ENCODE measurements around the gene TSPAN3. TPM values are rescaled to one million over a fixed set of nuclear protein-coding genes. Genes with fewer than 3 reads are reported as not detected.
A peak's percentile ranks its signal among the peaks of the same experiment; 100 is the strongest.

The TSPAN3 gene
- total and polyA plus RNA-seq, 4 donors: 49.3 to 82.8 (median 78.7) TPM

- no peak for TF ChIP-seq JUND (IDR thresholded peaks at IDR 0.05)
- TF ChIP-seq, protein P1, sequence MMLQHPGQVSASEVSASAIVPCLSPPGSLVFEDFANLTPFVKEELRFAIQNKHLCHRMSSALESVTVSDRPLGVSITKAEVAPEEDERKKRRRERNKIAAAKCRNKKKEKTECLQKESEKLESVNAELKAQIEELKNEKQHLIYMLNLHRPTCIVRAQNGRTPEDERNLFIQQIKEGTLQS (IDR thresholded peaks at IDR 0.05): peak; percentile 6
- no peaks in the 10 kb centered on the region for H3K36me3 ChIP-seq (ENCODE audit: control insufficient read depth in 4 of 4, insufficient read depth in 3 of 4, low read depth in 1 of 4, low read length in 3 of 4)
- H3K9ac ChIP-seq (ENCODE audit: low read depth in 1 of 2, low read length in 2 of 2): no peak overlapping the region
- no peaks in the 10 kb centered on the region for H3K9me3 ChIP-seq (ENCODE audit: control insufficient read depth in 4 of 4, low read length in 3 of 4)
- no peak for DNase-seq (ENCODE audit: low spot score)
- 77% methylated on average over 6 of the region's 6 CpGs for WGBS
- H3K27ac ChIP-seq (ENCODE audit: low read depth in 1 of 2, low read length in 2 of 2): peak overlapping the region; percentile 20 to 33
- H3K4me1 ChIP-seq (ENCODE audit: control insufficient read depth in 4 of 4, insufficient read depth in 4 of 4, low read length in 3 of 4): peaks cover 10 to 56% (median 42%) of the 10 kb centered on the region in 4 donors
- no peaks in the 10 kb centered on the region for H3K27me3 ChIP-seq (ENCODE audit: control insufficient read depth in 4 of 4, insufficient read depth in 4 of 4, low read length in 3 of 4)
- H3K4me3 ChIP-seq (ENCODE audit: low read depth in 1 of 3, low read length in 3 of 3): no peak overlapping the region
Measured at GRCh38 chr15:77064539-77065308, 6.2 kb downstream of the TSPAN3 start.

DNA sequence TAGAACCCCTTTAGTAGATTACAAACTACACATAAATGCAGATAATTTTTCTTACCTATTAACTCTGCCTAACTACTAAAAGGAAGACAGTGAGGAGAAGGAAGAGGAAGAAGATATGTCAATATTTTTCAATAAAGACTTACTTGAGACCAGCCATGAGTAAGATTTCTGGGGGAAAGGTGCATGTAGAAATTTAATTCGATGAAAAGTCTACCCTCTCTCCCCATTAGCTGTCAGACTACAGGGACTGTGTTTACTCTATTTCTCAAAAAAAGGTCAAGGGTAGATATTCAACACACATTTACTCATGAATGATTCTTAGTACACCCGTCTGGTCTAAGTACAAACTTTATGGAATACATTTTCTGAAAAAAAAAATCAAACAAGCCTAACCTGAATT lies 6.8 kb downstream of the TSPAN3 start:
- Histone ChIP-seq H3K9me3 (ENCODE audit: control insufficient read depth in 4 of 4, low read length in 3 of 4) (no peaks in the 10 kb centered on the region), H3K4me3 (ENCODE audit: low read depth in 1 of 3, low read length in 3 of 3) (no peak overlapping the region), H3K27me3 (ENCODE audit: control insufficient read depth in 4 of 4, insufficient read depth in 4 of 4, low read length in 3 of 4) (no peaks in the 10 kb centered on the region), H3K4me1 (ENCODE audit: control insufficient read depth in 4 of 4, insufficient read depth in 4 of 4, low read length in 3 of 4) (peaks cover 10 to 54% (median 42%) of the 10 kb centered on the region in 4 donors), H3K9ac (ENCODE audit: low read depth in 1 of 2, low read length in 2 of 2) (no peak overlapping the region), H3K36me3 (ENCODE audit: control insufficient read depth in 4 of 4, insufficient read depth in 3 of 4, low read depth in 1 of 4, low read length in 3 of 4) (no peaks in the 10 kb centered on the region), H3K27ac (ENCODE audit: low read depth in 1 of 2, low read length in 2 of 2) (peak overlapping the region; percentile 20 to 33)
- TF ChIP-seq, protein P1 (IDR thresholded peaks at IDR 0.05): peak; percentile 10
- TF ChIP-seq SP1 (IDR thresholded peaks at IDR 0.05) (peak; percentile 36), NR2F2 (IDR thresholded peaks at IDR 0.05) (no peak), HNF4A (conservative IDR thresholded peaks at IDR 0.05) (peak in 1 of 2 donors; percentile 16), RXRA (IDR thresholded peaks at IDR 0.05) (peak in 1 of 2 donors; percentile 47), FOXA2 (IDR thresholded peaks at IDR 0.05) (peak; percentile 26), HNF4G (IDR thresholded peaks at IDR 0.05) (no peak)
- TF ChIP-seq, protein P2, sequence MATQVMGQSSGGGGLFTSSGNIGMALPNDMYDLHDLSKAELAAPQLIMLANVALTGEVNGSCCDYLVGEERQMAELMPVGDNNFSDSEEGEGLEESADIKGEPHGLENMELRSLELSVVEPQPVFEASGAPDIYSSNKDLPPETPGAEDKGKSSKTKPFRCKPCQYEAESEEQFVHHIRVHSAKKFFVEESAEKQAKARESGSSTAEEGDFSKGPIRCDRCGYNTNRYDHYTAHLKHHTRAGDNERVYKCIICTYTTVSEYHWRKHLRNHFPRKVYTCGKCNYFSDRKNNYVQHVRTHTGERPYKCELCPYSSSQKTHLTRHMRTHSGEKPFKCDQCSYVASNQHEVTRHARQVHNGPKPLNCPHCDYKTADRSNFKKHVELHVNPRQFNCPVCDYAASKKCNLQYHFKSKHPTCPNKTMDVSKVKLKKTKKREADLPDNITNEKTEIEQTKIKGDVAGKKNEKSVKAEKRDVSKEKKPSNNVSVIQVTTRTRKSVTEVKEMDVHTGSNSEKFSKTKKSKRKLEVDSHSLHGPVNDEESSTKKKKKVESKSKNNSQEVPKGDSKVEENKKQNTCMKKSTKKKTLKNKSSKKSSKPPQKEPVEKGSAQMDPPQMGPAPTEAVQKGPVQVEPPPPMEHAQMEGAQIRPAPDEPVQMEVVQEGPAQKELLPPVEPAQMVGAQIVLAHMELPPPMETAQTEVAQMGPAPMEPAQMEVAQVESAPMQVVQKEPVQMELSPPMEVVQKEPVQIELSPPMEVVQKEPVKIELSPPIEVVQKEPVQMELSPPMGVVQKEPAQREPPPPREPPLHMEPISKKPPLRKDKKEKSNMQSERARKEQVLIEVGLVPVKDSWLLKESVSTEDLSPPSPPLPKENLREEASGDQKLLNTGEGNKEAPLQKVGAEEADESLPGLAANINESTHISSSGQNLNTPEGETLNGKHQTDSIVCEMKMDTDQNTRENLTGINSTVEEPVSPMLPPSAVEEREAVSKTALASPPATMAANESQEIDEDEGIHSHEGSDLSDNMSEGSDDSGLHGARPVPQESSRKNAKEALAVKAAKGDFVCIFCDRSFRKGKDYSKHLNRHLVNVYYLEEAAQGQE (IDR thresholded peaks at IDR 0.05): no peak
- 39% methylated on average over 2 of the region's 2 CpGs for WGBS
- DNase-seq (ENCODE audit: low spot score): no peak

DNA sequence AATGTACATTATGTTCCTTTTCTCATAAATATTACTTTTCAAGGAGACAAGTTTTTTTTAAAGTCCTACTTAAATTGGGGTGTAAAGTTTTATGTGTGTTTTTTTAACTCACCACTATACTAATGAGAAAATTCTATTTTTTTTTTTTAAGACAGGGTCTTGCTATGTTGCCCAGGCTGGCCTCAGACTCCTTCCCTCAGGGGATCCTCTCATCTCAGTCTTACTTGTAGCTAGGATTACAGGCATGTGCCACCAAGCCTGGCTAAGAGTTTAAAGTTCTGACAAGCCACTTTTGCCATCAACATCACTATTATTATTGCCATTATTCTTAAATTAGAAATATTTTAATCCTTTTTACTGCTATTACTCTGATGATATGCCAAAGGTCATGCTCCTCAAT lies 7.7 kb downstream of the TSPAN3 start:
- DNase-seq (ENCODE audit: low spot score): no peak
- H3K9ac ChIP-seq (ENCODE audit: low read depth in 1 of 2, low read length in 2 of 2): no peak overlapping the region
- no peak for TF ChIP-seq FOXA2 (IDR thresholded peaks at IDR 0.05)
- TF ChIP-seq EGR1 (IDR thresholded peaks at IDR 0.05; ENCODE audit: low read depth in 2 of 2): no peak
- H3K36me3 ChIP-seq (ENCODE audit: control insufficient read depth in 4 of 4, insufficient read depth in 3 of 4, low read depth in 1 of 4, low read length in 3 of 4): no peaks in the 10 kb centered on the region
- H3K4me1 ChIP-seq (ENCODE audit: control insufficient read depth in 4 of 4, insufficient read depth in 4 of 4, low read length in 3 of 4): peaks cover 10 to 59% (median 45%) of the 10 kb centered on the region in 4 donors
- H3K27me3 ChIP-seq (ENCODE audit: control insufficient read depth in 4 of 4, insufficient read depth in 4 of 4, low read length in 3 of 4): no peaks in the 10 kb centered on the region
- H3K9me3 ChIP-seq (ENCODE audit: control insufficient read depth in 4 of 4, low read length in 3 of 4): no peaks in the 10 kb centered on the region
- H3K4me3 ChIP-seq (ENCODE audit: low read depth in 1 of 3, low read length in 3 of 3): no peak overlapping the region
- H3K27ac ChIP-seq (ENCODE audit: low read depth in 1 of 2, low read length in 2 of 2): no peak overlapping the region

Measured in liver (tissue), 9 donors.